DMS153 treated with DMSO at 0.1 percent for 48 hours (cell line): ENCODE measurements around the gene KDELR3.
"Not testable (repeated sequence)": the region's sequence is repeated elsewhere in the genome, so short reads cannot be mapped to it uniquely, and the experiment has no call there.

Source experiments
- DNase-seq: peaks from one replicate; lab custom pipeline; 2025; ENCODE audit not compliant: unreplicated experiment; lab: John Stamatoyannopoulos, UW

Gene KDELR3

GRCh38 chr22:38455530-38456271, 12.2 kb upstream of the KDELR3 start:
- no peak for DNase-seq

DNA sequence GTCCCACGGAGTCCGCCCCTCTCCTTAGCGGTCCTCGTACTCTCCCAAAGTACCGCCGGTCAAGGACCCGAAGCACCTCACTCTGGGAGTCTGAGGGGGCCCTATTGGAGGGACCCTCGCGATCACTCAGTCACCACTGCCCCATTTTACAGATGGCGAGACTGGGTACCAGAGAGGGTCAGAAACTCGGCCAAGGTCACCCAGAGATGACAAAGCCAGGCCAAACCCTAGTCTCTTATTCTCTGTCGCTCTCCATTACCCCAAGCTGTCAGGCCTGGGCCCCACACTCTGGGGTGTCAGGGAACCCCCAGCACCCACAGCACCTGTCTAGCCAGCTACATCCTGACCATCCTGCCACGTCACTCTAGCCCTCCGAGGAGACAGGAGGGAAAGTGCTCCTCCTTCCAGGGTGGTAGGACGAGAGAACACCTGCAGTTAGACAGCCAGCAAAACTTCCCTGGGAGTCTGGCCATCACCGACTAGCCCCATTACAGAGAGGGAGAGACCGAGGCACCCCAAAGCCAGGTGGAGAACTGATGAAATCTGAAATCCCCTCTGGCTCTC, 11.5 kb upstream of the KDELR3 start:
- no peak for DNase-seq

- DNase-seq = no peak
Observed at GRCh38 chr22:38456841-38457699, 10.8 kb upstream of the KDELR3 start.

GRCh38 chr22:38460426-38460840, 7.5 kb upstream of the KDELR3 start:
- no peak for DNase-seq

DNA sequence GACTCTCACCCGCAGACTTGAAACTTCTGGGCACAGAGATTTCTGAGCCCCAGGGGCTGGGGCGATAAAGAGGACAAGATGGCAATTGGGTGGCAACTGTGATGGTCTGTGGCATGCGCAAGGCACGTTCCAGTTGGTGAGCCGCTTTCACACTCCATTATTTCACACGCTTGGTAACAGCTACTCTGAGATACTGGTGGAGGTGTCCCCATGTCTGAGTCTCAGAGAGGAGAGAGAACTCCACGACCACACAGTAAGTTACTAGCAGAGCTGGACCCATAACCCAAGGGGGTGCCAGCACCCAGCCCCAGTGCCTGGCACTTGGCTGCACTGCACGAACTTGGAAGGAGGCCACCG, 6.9 kb upstream of the KDELR3 start:
- no peak for DNase-seq

DNA sequence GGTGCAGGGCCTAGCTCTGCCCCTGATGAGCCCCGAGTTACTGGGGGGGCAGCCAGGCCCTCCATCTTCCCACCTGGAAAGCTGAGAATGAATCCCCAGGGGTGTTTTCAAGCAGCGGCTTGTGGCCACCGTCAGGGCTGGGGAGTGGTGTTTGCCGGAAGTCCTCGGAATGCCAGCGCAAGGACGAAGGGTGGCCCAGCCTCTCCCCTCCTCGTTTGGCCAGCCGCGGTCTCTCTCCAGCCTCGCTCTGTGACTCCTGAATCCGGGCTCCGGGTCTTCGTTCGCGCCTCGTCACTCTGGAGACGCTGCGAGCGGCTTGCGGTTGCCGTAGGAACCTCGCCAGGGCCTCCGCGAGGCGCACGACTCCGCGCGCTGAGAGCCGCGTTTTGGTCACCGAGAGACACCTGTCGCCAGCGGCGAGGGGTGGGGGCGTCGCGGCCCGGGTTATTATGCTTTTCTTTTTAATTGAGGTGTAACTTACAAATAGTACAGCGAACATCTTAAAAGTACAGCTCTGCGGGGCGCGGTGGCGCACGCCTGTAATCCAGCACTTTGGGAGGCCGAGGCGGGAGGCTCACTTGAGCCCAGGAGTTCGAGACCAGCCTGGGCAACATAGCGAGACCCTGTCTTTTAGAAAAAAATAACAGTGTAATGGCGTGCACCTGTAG, 6.3 kb upstream of the KDELR3 start:
- peak; percentile 80 for DNase-seq

DNA sequence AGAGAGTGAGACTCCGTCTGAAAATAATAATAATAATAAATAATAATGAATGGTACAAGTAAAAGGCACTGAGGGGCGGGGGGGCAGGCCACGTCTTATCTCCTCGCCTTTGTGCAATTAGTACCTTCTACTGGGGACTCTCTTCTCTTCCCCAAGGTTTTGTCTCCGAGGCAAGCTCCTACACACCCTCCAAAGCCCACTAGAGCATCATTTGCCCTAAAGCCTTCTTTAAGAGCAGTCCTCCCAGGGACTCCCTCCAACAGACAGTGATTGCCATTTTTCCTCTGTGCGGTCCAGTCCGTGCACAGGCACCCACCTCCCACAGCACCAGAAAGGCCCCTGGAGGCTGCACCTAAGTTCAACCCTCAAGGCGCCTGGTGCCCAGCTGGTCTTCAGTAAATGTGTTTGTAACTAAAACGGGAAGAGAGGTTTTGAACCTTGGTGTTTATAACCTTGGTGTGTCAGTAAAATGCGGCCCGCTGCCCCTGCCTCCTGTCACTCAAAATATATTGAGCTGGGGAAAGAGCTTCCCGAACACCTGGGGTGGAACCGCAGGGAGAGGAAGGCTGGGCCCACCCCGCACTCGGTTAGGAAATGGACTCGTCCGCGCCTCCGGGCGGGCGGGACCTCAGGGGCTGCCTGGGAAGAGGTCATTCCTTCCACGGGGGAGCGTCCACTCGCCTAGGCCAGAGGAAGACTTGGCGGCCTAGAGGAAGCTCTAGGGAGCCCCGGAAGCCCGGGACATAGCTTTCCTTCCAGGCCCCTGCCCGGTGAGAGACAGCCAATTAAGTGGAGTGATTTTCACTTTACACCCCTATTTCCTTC, 4.7 kb upstream of the KDELR3 start:
- no peak for DNase-seq

GRCh38 chr22:38464992-38465672, 2.8 kb upstream of the KDELR3 start:
- DNase-seq = no peak

DNA sequence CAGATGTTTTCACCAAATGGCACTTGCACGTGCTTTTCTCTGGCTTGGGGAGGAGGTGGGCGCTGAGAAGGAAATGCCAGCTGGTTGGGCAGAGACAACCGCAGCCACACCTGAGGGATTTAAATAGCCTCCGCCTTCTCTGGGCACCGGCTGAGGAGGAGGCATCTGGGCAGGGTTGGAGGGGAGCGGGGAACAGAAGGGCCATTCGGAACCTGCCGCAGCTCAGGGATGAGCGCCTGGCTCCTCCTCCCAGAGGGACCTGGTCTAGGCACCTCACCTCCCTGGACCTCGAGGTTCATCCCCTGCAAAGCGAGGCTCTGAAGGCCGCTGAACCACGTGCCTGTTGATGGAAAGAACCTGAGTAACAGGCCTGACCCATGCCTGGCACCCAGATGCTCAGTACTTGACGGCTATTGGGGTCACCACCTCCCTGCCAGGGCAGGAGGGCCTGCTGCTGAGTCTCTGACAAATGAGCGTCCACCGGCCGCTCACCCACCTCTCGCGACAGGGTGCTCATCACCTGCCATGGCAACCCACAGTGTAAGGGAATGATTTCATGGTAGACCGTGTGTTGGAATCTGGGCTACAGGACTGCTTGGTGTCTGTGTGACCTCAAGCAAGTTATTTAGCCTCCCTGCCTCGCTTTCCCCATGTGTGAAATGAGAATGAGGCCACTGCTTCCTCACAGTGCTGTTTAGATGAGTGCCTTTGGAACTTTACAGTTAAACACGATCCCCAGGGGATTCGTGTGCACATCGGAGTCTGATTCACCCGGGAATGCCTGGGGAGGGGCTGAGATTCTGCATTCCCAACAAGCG, 2.0 kb upstream of the KDELR3 start:
- DNase-seq = no peak

- DNase-seq = no peak
Observed at GRCh38 chr22:38467438-38467903, 425 bp upstream of the KDELR3 start.

- DNase-seq = no peak
Observed at GRCh38 chr22:38468443-38469305, 778 bp downstream of the KDELR3 start.

GRCh38 chr22:38469306-38469781, 1.4 kb downstream of the KDELR3 start:
- DNase-seq = no peak

DNA sequence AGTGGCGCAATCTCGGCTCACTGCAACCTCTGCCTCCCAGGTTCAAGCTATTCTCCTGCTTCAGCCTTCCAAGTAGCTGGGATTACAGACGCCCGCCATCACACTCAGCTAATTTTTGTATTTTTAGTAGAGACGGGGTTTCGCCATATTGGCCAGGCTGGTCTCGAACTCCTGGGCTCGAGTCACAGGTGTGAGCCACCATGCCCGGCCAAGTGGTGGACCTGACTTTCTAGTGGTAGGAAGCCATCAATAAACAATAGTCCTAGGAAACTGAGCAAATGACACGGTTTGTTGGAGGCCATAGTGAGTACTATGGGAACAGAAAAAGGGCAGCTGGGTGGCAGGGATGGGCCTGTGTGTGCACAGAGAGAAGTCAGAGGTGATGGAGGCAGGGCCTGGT, 2.3 kb downstream of the KDELR3 start:
- DNase-seq = not testable (repeated sequence)

DNA sequence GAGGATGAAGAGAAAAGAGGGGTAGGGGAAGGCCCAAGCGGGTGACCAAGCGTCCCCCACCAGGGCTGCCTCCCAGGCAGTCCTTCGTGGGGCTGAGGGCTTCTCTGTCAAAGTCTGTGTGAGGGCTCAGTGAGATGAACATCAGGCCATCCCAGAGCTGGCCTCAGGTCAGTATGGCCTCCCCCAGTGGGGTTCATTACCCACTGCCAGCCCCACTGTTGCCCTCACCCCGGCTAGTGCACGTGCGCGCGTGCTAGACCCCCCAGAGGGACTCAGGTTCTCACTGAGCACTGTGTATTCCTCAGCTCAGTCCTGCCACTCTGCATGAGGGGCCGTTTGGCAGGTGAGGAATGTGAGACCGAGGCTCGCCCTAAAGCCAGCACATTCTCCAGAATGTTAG, 3.3 kb downstream of the KDELR3 start:
- DNase-seq = no peak

DNA sequence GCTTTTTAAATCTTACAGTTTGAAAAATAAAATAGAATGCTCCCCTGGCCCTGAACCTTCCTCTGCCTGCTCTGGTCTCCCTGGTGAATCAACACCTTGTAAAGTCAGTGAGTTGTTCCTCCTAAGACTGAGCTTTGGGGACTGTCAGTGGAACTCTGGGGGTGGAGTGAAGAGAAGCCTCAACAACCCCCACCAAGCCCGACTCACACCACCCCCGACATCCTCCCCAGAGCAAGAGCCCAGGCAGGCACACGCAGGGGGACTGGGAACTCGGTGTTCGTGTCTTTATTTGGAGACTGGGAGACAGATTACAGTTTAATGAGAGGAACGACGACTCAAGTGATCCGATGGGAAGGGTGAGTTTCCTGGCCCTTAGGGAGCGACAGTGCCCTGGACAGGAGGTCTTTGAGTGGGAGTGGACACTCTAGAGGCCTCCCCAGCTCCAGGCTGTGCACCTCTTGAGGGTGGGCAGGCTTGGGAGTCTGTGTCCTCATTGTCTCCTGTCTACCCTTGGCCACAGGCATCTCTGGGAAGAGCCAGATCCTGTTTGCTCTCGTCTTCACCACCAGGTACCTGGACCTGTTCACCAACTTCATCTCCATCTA, 6.2 kb downstream of the KDELR3 start:
- DNase-seq = no peak

- DNase-seq = no peak
Observed at GRCh38 chr22:38477585-38477984, 9.7 kb downstream of the KDELR3 start.

DNA sequence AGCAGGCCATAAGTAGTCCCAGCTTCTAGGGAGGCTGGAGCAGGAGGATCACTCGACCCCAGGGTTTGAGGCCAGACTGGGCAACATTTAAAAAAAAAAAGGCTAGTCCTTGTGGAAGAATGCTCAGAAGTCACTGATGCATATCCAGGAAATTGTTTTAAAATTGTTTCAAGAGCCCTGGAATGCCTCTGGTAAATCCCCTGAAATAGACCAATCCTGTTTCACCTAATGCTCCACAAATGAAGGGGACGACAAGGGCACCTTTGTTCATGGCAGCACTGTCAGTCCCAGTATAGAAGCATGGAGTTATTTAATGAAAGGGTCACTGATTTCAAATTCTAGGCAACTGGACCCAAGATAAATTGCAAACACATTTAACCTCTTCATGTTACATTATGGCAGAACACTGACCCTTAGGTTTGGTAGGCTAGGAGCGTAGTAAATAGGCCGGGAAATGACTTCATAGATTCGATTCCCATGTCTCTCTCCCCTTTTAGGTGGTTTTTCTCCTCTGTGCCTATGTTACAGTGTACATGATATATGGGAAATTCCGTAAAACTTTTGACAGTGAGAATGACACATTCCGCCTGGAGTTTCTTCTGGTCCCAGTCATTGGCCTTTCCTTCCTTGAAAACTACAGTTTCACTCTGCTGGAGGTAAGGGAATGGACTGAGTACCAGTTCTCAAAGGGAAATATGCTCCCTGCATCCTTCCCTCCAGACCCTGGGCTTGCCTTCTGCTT, 11.4 kb downstream of the KDELR3 start:
- no peak for DNase-seq
